HepG2 (cell line): ENCODE results near the gene TOP2B.

ENCODE experiments used
- EED ChIP-seq: sonication (generic); formaldehyde crosslinking; IDR thresholded peaks from 2 replicates; pipeline ENCODE4 v1.5.0; 2020; ENCODE audit warnings: mild to moderate bottlenecking, missing genetic modification reagents
- KLF6 ChIP-seq: IDR thresholded peaks from 2 replicates; pipeline ENCODE4 v1.8.0; 2016; ENCODE audit warnings: missing biosample characterization, missing genetic modification reagents
- RAD21 ChIP-seq: fragments of 450-650 bp; formaldehyde crosslinking; IDR thresholded peaks from 2 replicates; pipeline ENCODE4 v1.5.0; 2020; ENCODE audit warnings: mild to moderate bottlenecking
- ZBTB21 ChIP-seq: sonication (generic); formaldehyde crosslinking; IDR thresholded peaks from 2 replicates; pipeline ENCODE4 v1.4.0; 2020; ENCODE audit warnings: missing genetic modification reagents
- ZNF605 ChIP-seq: sonication (generic); formaldehyde crosslinking; IDR thresholded peaks from 2 replicates; pipeline ENCODE4 v1.8.0; 2022; ENCODE audit warnings: mild to moderate bottlenecking, missing genetic modification reagents
- ZNF674 ChIP-seq: sonication (generic); formaldehyde crosslinking; IDR thresholded peaks from 2 replicates; pipeline ENCODE4 v1.5.0; 2020; ENCODE audit warnings: low read depth, mild to moderate bottlenecking, missing genetic modification reagents
- ZNF713 ChIP-seq: sonication (generic); formaldehyde crosslinking; IDR thresholded peaks from 2 replicates; pipeline ENCODE4 v1.4.0; 2020; ENCODE audit warnings: mild to moderate bottlenecking, missing genetic modification reagents
- TF ChIP-seq, protein P1 (sequence below): sonication (generic); formaldehyde crosslinking; IDR thresholded peaks from 2 replicates; pipeline ENCODE4 v1.5.0; 2020; ENCODE audit warnings: missing genetic modification reagents
- TF ChIP-seq, protein P2 (sequence below): sonication (generic); formaldehyde crosslinking; IDR thresholded peaks from 2 replicates; pipeline ENCODE4 v1.5.0; 2020; ENCODE audit warnings: mild to moderate bottlenecking, missing genetic modification reagents, moderate library complexity
- TF ChIP-seq, protein P3 (sequence below): sonication (generic); formaldehyde crosslinking; IDR thresholded peaks from 2 replicates; pipeline ENCODE4 v1.4.0; 2020; ENCODE audit warnings: mild to moderate bottlenecking, missing genetic modification reagents
- TF ChIP-seq, protein P4 (sequence below), 2 experiments: sonication (generic) in 1 of 2; formaldehyde crosslinking in 1 of 2; IDR thresholded peaks; 2 replicates each; pipeline versions ENCODE4 v1.5.1 to v1.6.1; 2011 to 2020; ENCODE audit warnings: borderline replicate concordance in 1 of 2, low read depth in 1 of 2, low read length in 1 of 2, mild to moderate bottlenecking in 1 of 2, missing genetic modification reagents in 1 of 2, moderate library complexity in 1 of 2

DNA sequence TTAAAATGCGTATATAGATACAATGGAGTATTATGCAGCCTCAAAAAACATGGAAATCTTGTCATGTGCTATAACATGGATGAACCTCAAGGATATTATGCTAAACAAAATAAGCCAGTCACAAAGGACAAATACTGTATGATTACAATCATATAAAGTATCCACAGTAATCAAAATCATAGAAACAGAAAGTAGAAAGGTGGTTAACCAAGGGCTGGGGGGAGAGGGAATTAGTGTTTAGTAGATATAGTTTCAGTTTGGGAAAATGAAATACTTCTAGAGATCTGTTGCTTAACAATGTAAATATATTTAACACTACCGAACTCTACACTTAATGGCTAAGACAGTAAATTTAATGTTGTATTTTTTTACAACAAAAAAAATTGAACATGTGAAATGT lies 9.0 kb downstream of the TOP2B start:
- TF ChIP-seq, protein P1, sequence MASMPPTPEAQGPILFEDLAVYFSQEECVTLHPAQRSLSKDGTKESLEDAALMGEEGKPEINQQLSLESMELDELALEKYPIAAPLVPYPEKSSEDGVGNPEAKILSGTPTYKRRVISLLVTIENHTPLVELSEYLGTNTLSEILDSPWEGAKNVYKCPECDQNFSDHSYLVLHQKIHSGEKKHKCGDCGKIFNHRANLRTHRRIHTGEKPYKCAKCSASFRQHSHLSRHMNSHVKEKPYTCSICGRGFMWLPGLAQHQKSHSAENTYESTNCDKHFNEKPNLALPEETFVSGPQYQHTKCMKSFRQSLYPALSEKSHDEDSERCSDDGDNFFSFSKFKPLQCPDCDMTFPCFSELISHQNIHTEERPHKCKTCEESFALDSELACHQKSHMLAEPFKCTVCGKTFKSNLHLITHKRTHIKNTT, result no peak
- no peak for TF ChIP-seq EED
- no peak for TF ChIP-seq RAD21 (CRISPR knock-in tag)
- TF ChIP-seq ZNF713 (CRISPR knock-in tag), result no peak
- TF ChIP-seq ZBTB21 (CRISPR knock-in tag), result no peak
- TF ChIP-seq, protein P2, sequence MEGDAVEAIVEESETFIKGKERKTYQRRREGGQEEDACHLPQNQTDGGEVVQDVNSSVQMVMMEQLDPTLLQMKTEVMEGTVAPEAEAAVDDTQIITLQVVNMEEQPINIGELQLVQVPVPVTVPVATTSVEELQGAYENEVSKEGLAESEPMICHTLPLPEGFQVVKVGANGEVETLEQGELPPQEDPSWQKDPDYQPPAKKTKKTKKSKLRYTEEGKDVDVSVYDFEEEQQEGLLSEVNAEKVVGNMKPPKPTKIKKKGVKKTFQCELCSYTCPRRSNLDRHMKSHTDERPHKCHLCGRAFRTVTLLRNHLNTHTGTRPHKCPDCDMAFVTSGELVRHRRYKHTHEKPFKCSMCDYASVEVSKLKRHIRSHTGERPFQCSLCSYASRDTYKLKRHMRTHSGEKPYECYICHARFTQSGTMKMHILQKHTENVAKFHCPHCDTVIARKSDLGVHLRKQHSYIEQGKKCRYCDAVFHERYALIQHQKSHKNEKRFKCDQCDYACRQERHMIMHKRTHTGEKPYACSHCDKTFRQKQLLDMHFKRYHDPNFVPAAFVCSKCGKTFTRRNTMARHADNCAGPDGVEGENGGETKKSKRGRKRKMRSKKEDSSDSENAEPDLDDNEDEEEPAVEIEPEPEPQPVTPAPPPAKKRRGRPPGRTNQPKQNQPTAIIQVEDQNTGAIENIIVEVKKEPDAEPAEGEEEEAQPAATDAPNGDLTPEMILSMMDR, result no peak
- no peak for TF ChIP-seq ZNF674 (CRISPR knock-in tag)
- no peak for TF ChIP-seq ZNF605 (CRISPR knock-in tag)
- TF ChIP-seq, protein P3, sequence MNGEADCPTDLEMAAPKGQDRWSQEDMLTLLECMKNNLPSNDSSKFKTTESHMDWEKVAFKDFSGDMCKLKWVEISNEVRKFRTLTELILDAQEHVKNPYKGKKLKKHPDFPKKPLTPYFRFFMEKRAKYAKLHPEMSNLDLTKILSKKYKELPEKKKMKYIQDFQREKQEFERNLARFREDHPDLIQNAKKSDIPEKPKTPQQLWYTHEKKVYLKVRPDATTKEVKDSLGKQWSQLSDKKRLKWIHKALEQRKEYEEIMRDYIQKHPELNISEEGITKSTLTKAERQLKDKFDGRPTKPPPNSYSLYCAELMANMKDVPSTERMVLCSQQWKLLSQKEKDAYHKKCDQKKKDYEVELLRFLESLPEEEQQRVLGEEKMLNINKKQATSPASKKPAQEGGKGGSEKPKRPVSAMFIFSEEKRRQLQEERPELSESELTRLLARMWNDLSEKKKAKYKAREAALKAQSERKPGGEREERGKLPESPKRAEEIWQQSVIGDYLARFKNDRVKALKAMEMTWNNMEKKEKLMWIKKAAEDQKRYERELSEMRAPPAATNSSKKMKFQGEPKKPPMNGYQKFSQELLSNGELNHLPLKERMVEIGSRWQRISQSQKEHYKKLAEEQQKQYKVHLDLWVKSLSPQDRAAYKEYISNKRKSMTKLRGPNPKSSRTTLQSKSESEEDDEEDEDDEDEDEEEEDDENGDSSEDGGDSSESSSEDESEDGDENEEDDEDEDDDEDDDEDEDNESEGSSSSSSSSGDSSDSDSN, result no peak
- no peak for TF ChIP-seq KLF6 (CRISPR knock-in tag)
- TF ChIP-seq, protein P4, sequence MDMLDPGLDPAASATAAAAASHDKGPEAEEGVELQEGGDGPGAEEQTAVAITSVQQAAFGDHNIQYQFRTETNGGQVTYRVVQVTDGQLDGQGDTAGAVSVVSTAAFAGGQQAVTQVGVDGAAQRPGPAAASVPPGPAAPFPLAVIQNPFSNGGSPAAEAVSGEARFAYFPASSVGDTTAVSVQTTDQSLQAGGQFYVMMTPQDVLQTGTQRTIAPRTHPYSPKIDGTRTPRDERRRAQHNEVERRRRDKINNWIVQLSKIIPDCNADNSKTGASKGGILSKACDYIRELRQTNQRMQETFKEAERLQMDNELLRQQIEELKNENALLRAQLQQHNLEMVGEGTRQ (IDR thresholded peaks at IDR 0.05; ENCODE audit: low read depth, low read length), result no peak
- TF ChIP-seq, protein P4 (CRISPR knock-in tag; IDR thresholded peaks at IDR 0.05; ENCODE audit: borderline replicate concordance), result no peak
